ENCODE data around the gene NYNRIN. TPM values are rescaled to one million over a fixed set of nuclear protein-coding genes. Genes with fewer than 3 reads are reported as not detected.

NYNRIN gene
- total RNA-seq, 1 experiment from 2014 or later, result 16.6 TPM

GRCh38 chr14:24384169-24384568 lies 14.6 kb upstream of the NYNRIN start (continued):
- TF ChIP-seq AR (CRISPR knock-in tag; IDR thresholded peaks at IDR 0.05) (no peak), ATF1 (CRISPR knock-in tag; IDR thresholded peaks at IDR 0.05) (no peak)

GRCh38 chr14:24385524-24385923 lies 13.3 kb upstream of the NYNRIN start:
- POLR2A ChIA-PET, result no interaction called here
- TF ChIP-seq E2F5 (CRISPR knock-in tag; IDR thresholded peaks at IDR 0.05) (no peak), ZNF532 (CRISPR knock-in tag; IDR thresholded peaks at IDR 0.05; ENCODE audit: borderline replicate concordance) (no peak), FOXJ3 (CRISPR knock-in tag; IDR thresholded peaks at IDR 0.05; ENCODE audit: borderline replicate concordance) (no peak), ZNF317 (CRISPR knock-in tag; IDR thresholded peaks at IDR 0.05; ENCODE audit: borderline replicate concordance, low read depth) (no peak), CREM (CRISPR knock-in tag; IDR thresholded peaks at IDR 0.05) (no peak)
- H3K4me3 Mint-ChIP-seq, result no peak overlapping the region
- peaks cover 17% of the 10 kb centered on the region for H3K4me1 Mint-ChIP-seq
- H3K36me3 Mint-ChIP-seq, result no peaks in the 10 kb centered on the region
- no peak for DNase-seq (ENCODE audit: low spot score)
- no peaks in the 10 kb centered on the region for H3K9me3 Mint-ChIP-seq
- H3K27me3 Mint-ChIP-seq (ENCODE audit: low read depth), result no peaks in the 10 kb centered on the region; the same call in none of the 2 replicates
- CTCF ChIA-PET, result no interaction called here
- no peak overlapping the region for H3K27ac Mint-ChIP-seq
- ATAC-seq, result no peak

- Mint-ChIP-seq H3K4me3 (no peak overlapping the region), H3K27ac (no peak overlapping the region), H3K27me3 (ENCODE audit: low read depth) (no peaks in the 10 kb centered on the region; the same call in none of the 2 replicates), H3K4me1 (peaks cover 12% of the 10 kb centered on the region), H3K36me3 (no peaks in the 10 kb centered on the region), H3K9me3 (no peaks in the 10 kb centered on the region)
- no peak for DNase-seq (ENCODE audit: low spot score)
- CTCF ChIA-PET, result no interaction called here
- no peak for ATAC-seq
- POLR2A ChIA-PET, result no interaction called here
- TF ChIP-seq ZMAT4 (CRISPR knock-in tag; IDR thresholded peaks at IDR 0.05) (no peak), GRHL2 (CRISPR knock-in tag; IDR thresholded peaks at IDR 0.05; ENCODE audit: insufficient replicate concordance, severe bottlenecking) (no peak), RORB (CRISPR knock-in tag; IDR thresholded peaks at IDR 0.05) (no peak), FOXP4 (CRISPR knock-in tag; IDR thresholded peaks at IDR 0.05) (no peak), ZNF121 (CRISPR knock-in tag; IDR thresholded peaks at IDR 0.05) (no peak), ZNF138 (CRISPR knock-in tag; conservative IDR thresholded peaks at IDR 0.05) (no peak), ZNF532 (CRISPR knock-in tag; IDR thresholded peaks at IDR 0.05; ENCODE audit: borderline replicate concordance) (no peak), AFF4 (CRISPR knock-in tag; IDR thresholded peaks at IDR 0.05; ENCODE audit: borderline replicate concordance) (no peak)
These were observed 11.8 kb upstream of the NYNRIN start for GRCh38 chr14:24387009-24387345.

Measured in WTC11 (cell line).